K562 (cell line): ENCODE data around the gene ATP5PO. TPM values are rescaled to one million over a fixed set of nuclear protein-coding genes. Genes with fewer than 3 reads are reported as not detected.

Experiments used
- BHLHE40 ChIP-seq: IDR thresholded peaks from 2 replicates; pipeline ENCODE4 v1.6.1; 2011; ENCODE audit warnings: low read length, improper control_type of control experiment
- BRD4 ChIP-seq: fragments of 200-600 bp; sonication (generic); IDR thresholded peaks from 2 replicates; pipeline ENCODE4 v1.6.1; 2017; ENCODE audit warnings: inconsistent platforms
- CBFB ChIP-seq: sonication (generic); formaldehyde crosslinking; IDR thresholded peaks from 2 replicates; pipeline ENCODE4 v1.4.0; 2020; ENCODE audit warnings: mild to moderate bottlenecking, missing genetic modification reagents
- CBX2 ChIP-seq: fragments of 200-600 bp; sonication (generic); IDR thresholded peaks from one replicate; pipeline ENCODE4 v1.6.1; 2012; ENCODE audit warnings: mild to moderate bottlenecking, low read length, inconsistent platforms; ENCODE audit not compliant: insufficient read depth, poor library complexity, severe bottlenecking
- CEBPB ChIP-seq: fragments of 450-650 bp; IDR thresholded peaks from 2 replicates; pipeline ENCODE4 v1.6.1; 2016; ENCODE audit warnings: missing genetic modification characterization, missing compliant biosample characterization
- ELF4 ChIP-seq: fragments of 450-650 bp; formaldehyde crosslinking; IDR thresholded peaks from 2 replicates; pipeline ENCODE4 v1.4.0; 2022; ENCODE audit warnings: missing genetic modification characterization
- HOXB6 ChIP-seq: fragments of 250-450 bp; sonication (Bioruptor Pico); IDR thresholded peaks from 2 replicates; pipeline ENCODE4 v1.5.1; 2022; ENCODE audit warnings: mild to moderate bottlenecking, borderline replicate concordance
- ILF3 ChIP-seq: fragments of 450-650 bp; IDR thresholded peaks from 2 replicates; pipeline ENCODE4 v1.6.1; 2018; ENCODE audit warnings: antibody characterized with exemption, mild to moderate bottlenecking, moderate library complexity, borderline replicate concordance
- ILK ChIP-seq: fragments of 450-650 bp; IDR thresholded peaks from 2 replicates; pipeline ENCODE4 v1.6.1; 2016; ENCODE audit warnings: missing genetic modification characterization, low read depth, mild to moderate bottlenecking, missing compliant biosample characterization, moderate library complexity, borderline replicate concordance
- MAFF ChIP-seq: IDR thresholded peaks from 2 replicates; pipeline ENCODE4 v1.6.1; 2012; ENCODE audit warnings: low read length, improper control_type of control experiment
- NFIC ChIP-seq: fragments of 450-650 bp; IDR thresholded peaks from 2 replicates; pipeline ENCODE4 v1.6.1; 2017; ENCODE audit warnings: mild to moderate bottlenecking, inconsistent platforms
- NR1H2 ChIP-seq: sonication (generic); formaldehyde crosslinking; IDR thresholded peaks from 2 replicates; pipeline ENCODE4 v1.4.0; 2020; ENCODE audit warnings: mild to moderate bottlenecking, missing genetic modification reagents
- NR2F6 ChIP-seq: fragments of 450-650 bp; formaldehyde crosslinking; IDR thresholded peaks from 2 replicates; pipeline ENCODE4 v1.4.0; 2020; ENCODE audit warnings: mild to moderate bottlenecking
- NRF1 ChIP-seq, 2 experiments: fragments of 450-650 bp; IDR thresholded peaks in 1 of 2; conservative IDR thresholded peaks in 1 of 2; 2 replicates each; pipeline ENCODE4 v1.6.1; 2014; ENCODE audit warnings: mild to moderate bottlenecking in 2 of 2
- RBM14 ChIP-seq: fragments of 200-400 bp; formaldehyde crosslinking; IDR thresholded peaks from 2 replicates; pipeline ENCODE4 v1.6.1; 2018; ENCODE audit warnings: low read depth, mild to moderate bottlenecking, low read length, moderate library complexity, borderline replicate concordance; ENCODE audit not compliant: insufficient read depth
- SIX5 ChIP-seq, 2 experiments: IDR thresholded peaks; 2 replicates each; pipeline ENCODE4 v1.6.1; 2011; ENCODE audit warnings: low read length in 2 of 2, borderline replicate concordance in 1 of 2, low read depth in 1 of 2, mild to moderate bottlenecking in 1 of 2, moderate library complexity in 1 of 2; ENCODE audit not compliant: insufficient read depth in 1 of 2
- SMAD4 ChIP-seq: fragments of 250-450 bp; sonication (Bioruptor Pico); conservative IDR thresholded peaks from 2 replicates; pipeline ENCODE4 v1.8.0; 2021; ENCODE audit warnings: inconsistent platforms, mild to moderate bottlenecking, moderate library complexity
- TAF1 ChIP-seq: IDR thresholded peaks from 2 replicates; pipeline ENCODE4 v1.6.1; 2011; ENCODE audit warnings: mild to moderate bottlenecking, low read length, moderate library complexity; ENCODE audit not compliant: insufficient read depth, control insufficient read depth, severe bottlenecking; ENCODE audit errors: extremely low read depth
- TBP ChIP-seq: optimal IDR thresholded peaks from 2 replicates; pipeline ENCODE3; 2011; ENCODE audit warnings: low read depth, low read length, improper control_type of control experiment
- TGIF2 ChIP-seq: sonication (generic); formaldehyde crosslinking; IDR thresholded peaks from 2 replicates; pipeline ENCODE4 v1.8.1; 2022; ENCODE audit warnings: mild to moderate bottlenecking, missing genetic modification reagents, moderate library complexity
- TRIM24 ChIP-seq, 2 experiments: fragments of 450-650 bp; IDR thresholded peaks; 2 replicates each; pipeline ENCODE4 v1.6.1; 2016
- ZNF140 ChIP-seq: fragments of 250-450 bp; sonication (Bioruptor Pico); IDR thresholded peaks from 2 replicates; pipeline ENCODE4 v1.8.0; 2021; ENCODE audit warnings: moderate library complexity, mild to moderate bottlenecking, inconsistent platforms
- polyA plus RNA-seq, 8 experiments: library from polyadenylated mRNA; depleted of rRNA in 4 of 8; stranded (reverse) in 5 of 8; unstranded in 3 of 8; fragments of >200 nt; fragmentation: Nextera tagmentation in 2 of 8; fragmentation: Illumina TruSeq in 1 of 8; extraction: Ambion mirVana in 2 of 8; extraction: Trizol in 1 of 8; gene quantifications; 2 replicates each; pipeline versions ENCODE4 v1.2.1 to v1.2.3, GENCODE V29; 2011 to 2014; ENCODE audit warnings: inconsistent platforms in 1 of 8, missing spikeins in 1 of 8
- total RNA-seq, 7 experiments: library from RNA; depleted of rRNA in 6 of 7; stranded (reverse); fragments of >200 nt in 6 of 7; fragmentation: Illumina TruSeq in 2 of 7; extraction: Trizol in 2 of 7; gene quantifications; 2 replicates each; pipeline versions ENCODE4 v1.2.1 to v1.2.3, GENCODE V29; 2011 to 2021; ENCODE audit warnings: low replicate concordance in 1 of 7
- TF ChIP-seq, protein P1 (sequence below): fragments of 450-650 bp; IDR thresholded peaks from one replicate; pipeline ENCODE4 v1.6.1; 2018; ENCODE audit warnings: mild to moderate bottlenecking, moderate library complexity; ENCODE audit not compliant: partially characterized antibody
- TF ChIP-seq, protein P2 (sequence below): sonication (generic); formaldehyde crosslinking; IDR thresholded peaks from 2 replicates; pipeline ENCODE4 v1.4.0; 2020; ENCODE audit warnings: mild to moderate bottlenecking, missing genetic modification reagents
- TF ChIP-seq, protein P3 (sequence below): fragments of 250-450 bp; sonication (Bioruptor Pico); IDR thresholded peaks from 2 replicates; pipeline ENCODE4 v1.4.0; 2020; ENCODE audit warnings: mild to moderate bottlenecking

ATP5PO gene
- total and polyA plus RNA-seq, 9 of the 15 experiments (the other 6 are each of a cell fraction or from before 2014, with no cell fraction given): 367 to 2,722 (median 808) TPM

DNA sequence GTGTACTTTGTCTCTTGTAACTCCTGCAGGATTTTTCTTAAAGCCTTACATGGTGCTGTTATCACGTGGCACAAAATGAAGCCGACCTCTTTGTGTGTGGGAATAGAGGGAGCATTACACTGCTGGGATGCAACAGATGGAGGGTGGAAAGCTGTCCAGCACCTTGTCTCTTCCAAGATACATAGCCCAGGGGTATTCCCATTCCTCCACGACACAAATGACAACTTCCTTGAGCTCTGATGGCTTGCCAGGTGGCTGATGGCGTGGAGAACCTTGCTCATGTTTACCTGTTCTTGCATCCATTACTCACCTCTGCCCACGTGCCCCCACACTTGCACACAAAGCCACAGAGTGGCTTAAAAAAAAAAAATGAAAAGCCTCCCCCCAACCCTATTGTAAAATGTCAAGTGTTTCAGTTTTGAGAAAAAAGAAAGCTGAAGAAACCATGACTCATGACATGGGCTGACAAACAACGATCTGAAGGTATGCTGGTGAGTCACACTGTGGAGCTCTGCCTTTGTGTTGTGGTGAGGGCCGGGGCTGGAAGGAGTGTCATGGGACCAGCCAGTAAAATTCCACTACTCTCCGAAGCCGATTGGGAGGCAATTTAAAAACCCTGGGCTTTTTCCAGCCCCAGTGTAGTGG is 32.0 kb upstream of the ATP5PO start (continued):
- TF ChIP-seq, protein P1, sequence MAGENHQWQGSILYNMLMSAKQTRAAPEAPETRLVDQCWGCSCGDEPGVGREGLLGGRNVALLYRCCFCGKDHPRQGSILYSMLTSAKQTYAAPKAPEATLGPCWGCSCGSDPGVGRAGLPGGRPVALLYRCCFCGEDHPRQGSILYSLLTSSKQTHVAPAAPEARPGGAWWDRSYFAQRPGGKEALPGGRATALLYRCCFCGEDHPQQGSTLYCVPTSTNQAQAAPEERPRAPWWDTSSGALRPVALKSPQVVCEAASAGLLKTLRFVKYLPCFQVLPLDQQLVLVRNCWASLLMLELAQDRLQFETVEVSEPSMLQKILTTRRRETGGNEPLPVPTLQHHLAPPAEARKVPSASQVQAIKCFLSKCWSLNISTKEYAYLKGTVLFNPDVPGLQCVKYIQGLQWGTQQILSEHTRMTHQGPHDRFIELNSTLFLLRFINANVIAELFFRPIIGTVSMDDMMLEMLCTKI: no peak
- TF ChIP-seq, protein P2, sequence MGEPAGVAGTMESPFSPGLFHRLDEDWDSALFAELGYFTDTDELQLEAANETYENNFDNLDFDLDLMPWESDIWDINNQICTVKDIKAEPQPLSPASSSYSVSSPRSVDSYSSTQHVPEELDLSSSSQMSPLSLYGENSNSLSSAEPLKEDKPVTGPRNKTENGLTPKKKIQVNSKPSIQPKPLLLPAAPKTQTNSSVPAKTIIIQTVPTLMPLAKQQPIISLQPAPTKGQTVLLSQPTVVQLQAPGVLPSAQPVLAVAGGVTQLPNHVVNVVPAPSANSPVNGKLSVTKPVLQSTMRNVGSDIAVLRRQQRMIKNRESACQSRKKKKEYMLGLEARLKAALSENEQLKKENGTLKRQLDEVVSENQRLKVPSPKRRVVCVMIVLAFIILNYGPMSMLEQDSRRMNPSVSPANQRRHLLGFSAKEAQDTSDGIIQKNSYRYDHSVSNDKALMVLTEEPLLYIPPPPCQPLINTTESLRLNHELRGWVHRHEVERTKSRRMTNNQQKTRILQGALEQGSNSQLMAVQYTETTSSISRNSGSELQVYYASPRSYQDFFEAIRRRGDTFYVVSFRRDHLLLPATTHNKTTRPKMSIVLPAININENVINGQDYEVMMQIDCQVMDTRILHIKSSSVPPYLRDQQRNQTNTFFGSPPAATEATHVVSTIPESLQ: 0 out of 2 replicates have a peak, but pooled peaks have one; percentile 41
- TF ChIP-seq SMAD4 (CRISPR knock-in tag) (peak; percentile 69; the same call in 1 of the 2 replicates), ZNF140 (CRISPR knock-in tag) (no peak), ILK (tag) (0 out of 2 replicates have a peak, but pooled peaks have one; percentile 20), HOXB6 (CRISPR knock-in tag) (no peak), TGIF2 (no peak), CEBPB (tag) (peak; percentile 11), TAF1 (peak; percentile 18), BRD4 (no peak), NRF1 (conservative IDR thresholded peaks at IDR 0.05 in 1 of 2, IDR thresholded peaks at IDR 0.05 in 1 of 2) (0 out of 4 replicates have a peak, but pooled peaks have one; percentile 12 to 35), TBP (peak; percentile 77), SIX5 (IDR thresholded peaks at IDR 0.05; ENCODE audit: borderline replicate concordance in 1 of 2, insufficient read depth in 1 of 2, low read depth in 1 of 2, low read length in 2 of 2) (no peak), NR1H2 (no peak), ELF4 (CRISPR knock-in tag) (0 out of 2 replicates have a peak, but pooled peaks have one; percentile 46), TRIM24 (IDR thresholded peaks at IDR 0.05) (peak in 1 of 2 experiments; percentile 38; a peak in 2 of 4 replicates), NR2F6 (CRISPR knock-in tag) (no peak), BHLHE40 (peak; percentile 41; the same call in 1 of the 2 replicates), RBM14 (no peak), CBX2 (no peak), CBFB (CRISPR knock-in tag) (no peak), ILF3 (no peak), MAFF (peak; percentile 74), NFIC (no peak)
- TF ChIP-seq, protein P3, sequence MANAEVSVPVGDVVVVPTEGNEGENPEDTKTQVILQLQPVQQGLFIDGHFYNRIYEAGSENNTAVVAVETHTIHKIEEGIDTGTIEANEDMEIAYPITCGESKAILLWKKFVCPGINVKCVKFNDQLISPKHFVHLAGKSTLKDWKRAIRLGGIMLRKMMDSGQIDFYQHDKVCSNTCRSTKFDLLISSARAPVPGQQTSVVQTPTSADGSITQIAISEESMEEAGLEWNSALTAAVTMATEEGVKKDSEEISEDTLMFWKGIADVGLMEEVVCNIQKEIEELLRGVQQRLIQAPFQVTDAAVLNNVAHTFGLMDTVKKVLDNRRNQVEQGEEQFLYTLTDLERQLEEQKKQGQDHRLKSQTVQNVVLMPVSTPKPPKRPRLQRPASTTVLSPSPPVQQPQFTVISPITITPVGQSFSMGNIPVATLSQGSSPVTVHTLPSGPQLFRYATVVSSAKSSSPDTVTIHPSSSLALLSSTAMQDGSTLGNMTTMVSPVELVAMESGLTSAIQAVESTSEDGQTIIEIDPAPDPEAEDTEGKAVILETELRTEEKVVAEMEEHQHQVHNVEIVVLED: no peak
